SIG-M5 treated with dmso at 0.1 percent for 504 hours (cell line): Measurements from ENCODE around the gene ANXA9.

ENCODE experiments used
- DNase-seq: peaks from one replicate; lab custom pipeline; 2025; ENCODE audit not compliant: unreplicated experiment; lab: John Stamatoyannopoulos, UW

Gene ANXA9

DNA sequence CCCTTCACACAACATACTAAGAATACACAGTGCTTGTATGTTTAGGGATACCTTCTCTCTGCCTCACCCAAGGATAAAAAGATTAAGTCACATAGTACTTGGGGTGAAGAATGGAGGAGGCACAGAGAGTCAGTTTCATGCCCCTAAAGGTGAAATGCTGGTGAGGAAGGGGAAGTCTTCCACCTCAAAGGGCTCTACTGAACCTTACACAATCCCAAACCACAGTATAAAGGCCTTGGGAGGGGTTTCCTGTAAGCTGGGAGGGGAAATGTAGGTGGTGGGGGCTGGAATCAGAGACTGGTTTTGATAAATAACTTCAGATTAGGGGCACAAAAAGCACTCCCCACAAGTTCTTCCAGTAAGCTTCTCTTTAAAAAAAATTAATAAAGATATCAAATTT is 21.1 kb downstream of the ANXA9 start:
- DNase-seq = peak; percentile 78

DNA sequence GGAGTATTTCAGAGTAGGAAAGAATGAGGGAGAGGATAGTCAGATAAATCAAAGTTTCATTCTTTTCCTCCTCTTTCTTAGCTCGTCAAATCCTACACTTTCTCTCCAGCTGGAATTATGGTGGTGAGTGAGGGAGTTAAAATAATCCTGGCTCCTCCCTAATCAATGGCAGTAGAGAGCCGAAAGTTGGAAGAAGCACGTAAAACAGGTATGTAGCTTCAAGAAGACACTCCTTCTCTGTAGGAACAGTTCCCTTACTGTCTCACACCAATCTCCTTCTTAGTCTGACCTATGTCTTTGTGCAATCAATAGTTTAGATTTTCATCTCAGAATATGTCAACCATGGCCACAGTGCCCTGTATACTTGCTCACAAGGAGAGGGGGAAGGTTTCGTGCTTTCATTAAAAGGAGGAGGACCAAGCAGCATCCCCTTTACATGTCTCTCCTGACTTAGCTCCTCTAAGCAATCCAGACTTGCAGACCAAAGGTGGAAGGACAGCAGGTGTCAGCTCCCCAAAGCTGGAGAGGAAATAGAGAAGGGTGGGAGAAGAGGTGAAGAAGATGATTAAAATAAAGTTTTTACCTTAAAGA is 23.7 kb downstream of the ANXA9 start:
- no peak for DNase-seq

DNA sequence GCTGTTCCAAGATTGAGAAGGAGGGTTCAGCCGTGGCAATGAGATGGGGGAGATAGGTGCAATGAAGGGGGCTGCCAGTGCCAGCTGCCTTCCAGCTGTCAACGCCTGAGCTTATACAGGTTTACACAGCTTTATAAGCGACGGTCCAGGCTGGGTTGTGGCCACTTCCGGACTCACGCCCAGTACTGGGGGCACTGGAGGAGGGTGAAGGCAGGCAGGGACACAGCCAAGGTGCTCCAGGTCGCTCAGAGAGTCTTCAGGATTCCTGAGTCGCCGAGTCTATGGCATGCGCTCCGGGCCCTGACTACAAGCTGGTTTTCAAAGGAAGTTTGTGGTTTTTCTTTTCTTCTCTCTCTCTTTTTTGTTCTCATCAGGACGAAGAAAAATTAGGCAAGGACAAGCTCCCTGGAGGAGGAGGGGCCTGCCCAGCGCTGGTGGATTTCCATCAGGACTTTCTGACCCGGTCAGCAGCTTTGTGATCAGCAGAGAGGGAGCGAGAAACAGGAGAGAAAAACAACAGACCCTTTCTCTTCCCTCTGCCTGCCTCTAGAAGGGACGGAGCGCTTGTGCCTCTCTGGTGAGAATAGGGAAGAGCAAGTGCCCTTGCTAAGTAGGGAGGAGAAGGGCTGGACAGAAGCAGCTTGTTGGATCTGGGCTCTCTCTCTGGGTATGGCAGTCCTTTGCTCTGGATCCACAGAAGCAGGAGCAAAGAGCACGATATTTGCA is 24.4 kb downstream of the ANXA9 start, which contains the start of gene MINDY1:
TSS of gene MINDY1 (minus strand) at position 576 of the 726 bp plus-strand sequence. CDS start 4,285 bp downstream, outside the sequence.
- DNase-seq = peak; percentile 97

GRCh38 chr1:151007853-151008243 is 25.8 kb downstream of the ANXA9 start:
- no peak for DNase-seq

- DNase-seq = peak; percentile 98
Measured at GRCh38 chr1:151008244-151009205, 26.4 kb downstream of the ANXA9 start, which contains the start of gene PRUNE1. TSS of gene PRUNE1 (plus strand) at chr1:151008449. CDS start at chr1:151008633, 184 bp downstream.

GRCh38 chr1:151009206-151009587 is 27.1 kb downstream of the ANXA9 start:
- DNase-seq = no peak

- no peak for DNase-seq
Measured at GRCh38 chr1:151009674-151010345, 27.7 kb downstream of the ANXA9 start.

DNA sequence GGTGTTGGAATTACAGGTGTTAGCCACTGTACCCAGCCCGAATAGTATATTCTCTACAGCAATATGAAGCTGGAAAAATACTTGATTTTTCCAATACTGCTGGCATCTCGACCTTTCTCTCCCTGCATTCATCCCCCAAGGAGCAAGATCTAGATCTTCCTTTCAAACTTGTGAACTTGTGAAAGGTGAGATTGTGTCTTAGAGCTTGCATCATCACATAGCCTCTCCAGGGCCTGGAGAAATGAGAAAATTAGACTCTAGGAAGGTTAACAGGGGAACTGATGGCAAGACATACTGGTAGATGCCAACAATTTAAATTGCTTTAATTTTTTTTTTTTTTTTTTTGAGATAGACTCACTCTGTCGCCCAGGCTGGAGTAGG is 28.2 kb downstream of the ANXA9 start:
- no peak for DNase-seq

GRCh38 chr1:151011154-151011850 is 29.2 kb downstream of the ANXA9 start:
- no peak for DNase-seq

DNA sequence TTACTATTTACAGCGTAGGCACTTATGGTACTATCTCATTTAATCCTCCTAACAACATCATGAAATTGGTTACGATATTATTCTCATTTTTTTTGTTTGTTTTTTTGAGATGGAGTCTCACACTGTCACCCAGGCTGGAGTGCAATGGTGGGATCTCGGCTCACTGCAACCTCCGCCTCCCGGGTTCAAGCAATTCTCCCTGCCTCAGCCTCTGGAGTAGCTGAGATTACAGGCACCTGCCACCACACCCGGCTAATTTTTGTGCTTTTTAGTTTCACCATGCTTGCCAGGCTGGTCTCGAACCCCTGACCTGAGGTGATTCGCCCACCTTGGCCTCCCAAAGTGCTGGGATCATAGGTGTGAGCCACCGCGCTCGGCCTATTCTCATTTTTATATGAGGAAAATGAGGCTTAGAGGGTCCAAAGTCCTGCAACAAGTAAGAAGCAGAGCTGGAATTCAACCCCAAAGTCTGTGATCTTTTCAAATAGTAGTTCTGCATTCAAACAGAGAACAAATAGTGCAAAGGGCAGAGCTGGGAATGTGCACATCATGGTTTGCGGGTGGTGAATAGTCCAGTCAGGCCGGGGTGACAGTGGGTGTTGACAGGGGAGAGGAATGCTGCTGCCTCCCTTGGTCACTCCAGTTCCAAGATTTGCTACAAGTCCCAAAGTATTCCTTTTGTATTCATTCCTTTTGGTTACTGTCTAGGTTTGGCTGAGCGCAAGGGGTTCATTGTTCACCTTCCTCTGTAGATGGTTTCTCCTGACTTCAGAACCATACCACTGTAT is 30.8 kb downstream of the ANXA9 start:
- no peak for DNase-seq

DNA sequence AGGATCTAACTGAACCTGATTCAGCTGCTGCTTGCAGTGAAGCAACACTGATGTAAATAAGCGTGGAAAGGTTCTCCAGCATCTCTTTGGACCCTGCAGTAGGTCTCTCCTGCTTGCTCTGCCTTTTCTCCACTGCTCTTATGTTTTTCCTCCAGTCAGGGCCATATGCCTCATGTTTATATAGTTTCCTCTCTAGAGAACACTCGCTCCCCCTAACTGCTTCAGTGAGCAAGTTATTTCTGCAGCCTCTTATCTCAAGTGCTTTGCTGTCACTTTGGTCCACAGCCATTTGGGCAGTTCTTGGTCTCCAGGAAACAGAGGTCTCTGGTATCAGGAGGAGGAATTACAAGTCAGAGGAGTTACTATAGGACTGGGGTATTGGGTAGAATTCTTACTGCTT is 31.4 kb downstream of the ANXA9 start:
- no peak for DNase-seq

GRCh38 chr1:151024540-151025146 is 42.6 kb downstream of the ANXA9 start:
- DNase-seq = peak; percentile 80

DNA sequence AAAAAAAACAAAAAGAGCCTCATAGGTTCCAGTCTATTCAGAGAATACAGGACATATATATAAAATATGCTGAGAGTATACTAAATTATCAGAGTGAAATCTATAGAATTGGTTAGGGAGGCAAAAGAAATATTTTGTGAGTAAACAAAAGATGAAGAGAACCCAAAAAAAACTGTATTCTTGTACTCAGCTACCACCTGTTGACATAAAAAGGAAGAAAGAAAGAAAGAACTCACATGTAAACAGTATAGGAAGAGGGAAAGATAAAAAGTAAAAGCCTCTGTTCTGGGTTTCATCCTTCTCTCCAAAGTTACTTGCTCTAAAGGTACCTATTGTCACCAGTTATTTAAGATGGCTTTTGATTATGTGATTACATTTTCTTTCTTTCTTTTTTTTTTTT is 44.4 kb downstream of the ANXA9 start:
- DNase-seq = no peak

DNA sequence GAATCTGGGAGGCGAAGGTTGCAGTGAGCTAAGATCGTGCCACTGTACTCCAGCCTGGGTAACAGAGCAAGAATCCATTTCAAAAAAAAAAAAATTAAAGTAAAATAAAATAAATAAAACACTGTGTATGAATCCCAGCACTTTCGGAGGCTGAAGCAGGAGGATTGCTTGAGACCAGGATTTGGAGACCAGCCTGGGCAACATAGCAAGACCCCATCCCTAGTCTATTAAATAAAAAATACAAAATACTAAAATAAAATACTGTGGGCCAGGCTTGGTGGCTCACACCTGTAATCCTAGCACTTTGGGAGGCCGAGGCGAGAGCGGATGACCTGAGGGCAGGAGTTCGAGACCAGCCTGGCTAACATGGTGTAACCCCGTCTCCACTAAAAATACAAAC is 50.1 kb downstream of the ANXA9 start:
- no peak for DNase-seq

DNA sequence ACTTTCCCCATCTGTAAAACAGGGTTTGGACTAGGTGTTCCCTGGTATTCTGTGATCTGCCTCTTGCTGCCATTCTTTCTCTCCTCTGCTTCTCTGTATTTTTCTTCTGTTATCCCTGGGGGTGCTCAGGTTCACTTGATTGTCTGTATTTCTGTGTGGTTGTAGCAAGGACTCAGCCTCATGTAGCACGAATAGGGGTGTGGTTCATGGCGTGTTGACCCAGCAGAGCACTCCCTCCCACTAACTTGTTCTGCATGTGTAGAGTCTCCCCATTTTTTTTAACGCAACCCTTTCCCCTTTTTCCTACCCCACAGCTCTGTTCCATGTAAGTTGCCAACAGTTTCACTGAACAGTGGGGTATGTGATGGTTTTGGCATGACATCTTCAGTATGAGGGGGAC is 53.1 kb downstream of the ANXA9 start:
- no peak for DNase-seq

GRCh38 chr1:151036356-151036755 is 54.3 kb downstream of the ANXA9 start, which contains the start of gene BNIPL:
TSS of gene BNIPL (plus strand) at chr1:151036586. CDS start at chr1:151036726, 140 bp downstream.
- peak; percentile 57 for DNase-seq

GRCh38 chr1:151037032-151037431 is 54.9 kb downstream of the ANXA9 start:
- DNase-seq = no peak

- DNase-seq = no peak
Measured at GRCh38 chr1:151039521-151039920, 57.4 kb downstream of the ANXA9 start.

- DNase-seq = no peak
Measured at GRCh38 chr1:151043163-151043562, 61.1 kb downstream of the ANXA9 start.
